Suprapubic skin (tissue), 4 donors: ENCODE measurements around the gene MAML2. TPM values are rescaled to one million over a fixed set of nuclear protein-coding genes. Genes with fewer than 3 reads are reported as not detected.

Experiments used
- DNase-seq, 2 donors: peaks; one replicate each; pipeline ENCODE4 v3.0.0-alpha.2; 2019; ENCODE audit warnings: low spot score in 2 of 2
- H3K27ac ChIP-seq: fragments of 200-600 bp; sonication (generic); one replicate; pipeline ENCODE4 v1.5.1; 2019
- H3K27me3 ChIP-seq: fragments of 200-600 bp; sonication (generic); one replicate; pipeline ENCODE4 v1.5.1; 2019
- H3K36me3 ChIP-seq: fragments of 200-600 bp; sonication (generic); one replicate; pipeline ENCODE4 v1.5.1; 2019
- H3K4me1 ChIP-seq: fragments of 200-600 bp; sonication (generic); one replicate; pipeline ENCODE4 v1.5.1; 2019
- H3K4me3 ChIP-seq: fragments of 200-600 bp; sonication (generic); one replicate; pipeline ENCODE4 v1.5.1; 2019; ENCODE audit warnings: mild to moderate bottlenecking
- H3K9me3 ChIP-seq: fragments of 200-600 bp; sonication (generic); one replicate; pipeline ENCODE4 v1.5.1; 2019
- EP300 ChIP-seq: sonication (generic); formaldehyde crosslinking; IDR thresholded peaks from one replicate; pipeline ENCODE4 v1.6.1; 2017; ENCODE audit warnings: antibody characterized with exemption
- POLR2A ChIP-seq, 2 donors: fragments of 450-650 bp; IDR thresholded peaks; one replicate each; pipeline ENCODE4 v1.6.1; 2017; ENCODE audit warnings: antibody characterized with exemption in 2 of 2, mild to moderate bottlenecking in 2 of 2, moderate library complexity in 2 of 2
- POLR2AphosphoS5 ChIP-seq, 3 donors: sonication (generic); formaldehyde crosslinking; IDR thresholded peaks; one replicate each; pipeline ENCODE4 v1.6.1; 2017; ENCODE audit warnings: antibody characterized with exemption in 3 of 3
- WGBS: methylation state at CpG from one replicate; pipeline ENCODE4 v1.1.5; 2018; 5-methylcytosine and 5-hydroxymethylcytosine counted together
- total RNA-seq, 4 donors: library from RNA; depleted of rRNA; stranded (reverse); fragments of >200 nt; gene quantifications; one replicate each; pipeline ENCODE4 v1.1.0, GENCODE V29; 2016
- TF ChIP-seq, protein P1 (sequence below), 2 donors: fragments of 200-600 bp in 1 of 2; fragments of 450-650 bp in 1 of 2; sonication (generic) in 1 of 2; IDR thresholded peaks; one replicate each; pipeline ENCODE4 v1.5.1; 2016 to 2019; ENCODE audit warnings: antibody characterized with exemption in 2 of 2, mild to moderate bottlenecking in 1 of 2, moderate library complexity in 1 of 2

MAML2 gene
- total RNA-seq, 4 donors from 2014 or later, result 24.9 to 44.4 (median 30.9) TPM

DNA sequence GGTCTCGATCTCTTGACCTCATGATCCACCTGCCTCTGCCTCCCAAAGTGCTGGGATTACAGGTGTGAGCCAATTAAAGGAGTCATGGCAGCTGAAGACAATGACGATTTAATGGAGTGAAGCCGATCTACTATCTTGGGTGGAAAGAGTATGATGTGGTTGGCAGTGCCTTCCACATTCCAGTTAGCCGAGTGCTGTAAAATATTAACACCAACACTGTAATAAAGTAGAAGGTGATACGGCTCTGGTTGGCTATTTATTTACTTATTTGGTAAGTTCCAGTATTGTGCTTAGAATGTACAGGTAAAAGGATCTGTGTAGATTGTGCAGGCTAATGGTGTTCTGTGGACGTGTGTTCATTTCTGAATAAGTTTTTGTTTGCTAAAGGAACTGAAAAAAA is 269.5 kb downstream of the MAML2 start:
- no peak overlapping the region for H3K4me3 ChIP-seq
- no peaks in the 10 kb centered on the region for H3K27me3 ChIP-seq
- no peak overlapping the region for H3K27ac ChIP-seq
- H3K36me3 ChIP-seq, result no peaks in the 10 kb centered on the region
- TF ChIP-seq POLR2AphosphoS5 (IDR thresholded peaks at IDR 0.05), result no peak
- WGBS, result 96% methylated on average over 6 of the region's 6 CpGs
- peaks cover 33% of the 10 kb centered on the region for H3K4me1 ChIP-seq
- H3K9me3 ChIP-seq, result no peaks in the 10 kb centered on the region
- DNase-seq, result no peak

- H3K4me1 ChIP-seq, result peaks cover 39% of the 10 kb centered on the region
- no peaks in the 10 kb centered on the region for H3K9me3 ChIP-seq
- no peaks in the 10 kb centered on the region for H3K27me3 ChIP-seq
- WGBS, result 91% methylated on average over 7 of the region's 7 CpGs
- DNase-seq, result no peak
- no peaks in the 10 kb centered on the region for H3K36me3 ChIP-seq
- no peak overlapping the region for H3K27ac ChIP-seq
- no peak overlapping the region for H3K4me3 ChIP-seq
- TF ChIP-seq, protein P1, sequence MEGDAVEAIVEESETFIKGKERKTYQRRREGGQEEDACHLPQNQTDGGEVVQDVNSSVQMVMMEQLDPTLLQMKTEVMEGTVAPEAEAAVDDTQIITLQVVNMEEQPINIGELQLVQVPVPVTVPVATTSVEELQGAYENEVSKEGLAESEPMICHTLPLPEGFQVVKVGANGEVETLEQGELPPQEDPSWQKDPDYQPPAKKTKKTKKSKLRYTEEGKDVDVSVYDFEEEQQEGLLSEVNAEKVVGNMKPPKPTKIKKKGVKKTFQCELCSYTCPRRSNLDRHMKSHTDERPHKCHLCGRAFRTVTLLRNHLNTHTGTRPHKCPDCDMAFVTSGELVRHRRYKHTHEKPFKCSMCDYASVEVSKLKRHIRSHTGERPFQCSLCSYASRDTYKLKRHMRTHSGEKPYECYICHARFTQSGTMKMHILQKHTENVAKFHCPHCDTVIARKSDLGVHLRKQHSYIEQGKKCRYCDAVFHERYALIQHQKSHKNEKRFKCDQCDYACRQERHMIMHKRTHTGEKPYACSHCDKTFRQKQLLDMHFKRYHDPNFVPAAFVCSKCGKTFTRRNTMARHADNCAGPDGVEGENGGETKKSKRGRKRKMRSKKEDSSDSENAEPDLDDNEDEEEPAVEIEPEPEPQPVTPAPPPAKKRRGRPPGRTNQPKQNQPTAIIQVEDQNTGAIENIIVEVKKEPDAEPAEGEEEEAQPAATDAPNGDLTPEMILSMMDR (IDR thresholded peaks at IDR 0.05), result no peak
- TF ChIP-seq EP300 (no peak), POLR2A (IDR thresholded peaks at IDR 0.05) (no peak), POLR2AphosphoS5 (IDR thresholded peaks at IDR 0.05) (no peak)
Observed at GRCh38 chr11:96072592-96072991, 270.4 kb downstream of the MAML2 start.

- no peaks in the 10 kb centered on the region for H3K36me3 ChIP-seq
- no peak overlapping the region for H3K4me3 ChIP-seq
- H3K27me3 ChIP-seq, result no peaks in the 10 kb centered on the region
- no peak overlapping the region for H3K27ac ChIP-seq
- H3K9me3 ChIP-seq, result no peaks in the 10 kb centered on the region
- 47% methylated on average over 5 of the region's 8 CpGs for WGBS
- H3K4me1 ChIP-seq, result peaks cover 22% of the 10 kb centered on the region
- DNase-seq, result no peak
- no peak for TF ChIP-seq EP300
- TF ChIP-seq, protein P1 (IDR thresholded peaks at IDR 0.05), result no peak
Observed at GRCh38 chr11:96070453-96070852, 272.5 kb downstream of the MAML2 start.

GRCh38 chr11:96067160-96067559 is 275.8 kb downstream of the MAML2 start:
- H3K27me3 ChIP-seq, result no peaks in the 10 kb centered on the region
- TF ChIP-seq, protein P1 (IDR thresholded peaks at IDR 0.05), result no peak
- TF ChIP-seq POLR2A (IDR thresholded peaks at IDR 0.05) (no peak), POLR2AphosphoS5 (IDR thresholded peaks at IDR 0.05) (no peak), EP300 (no peak)
- no peak for DNase-seq
- no peaks in the 10 kb centered on the region for H3K36me3 ChIP-seq
- H3K27ac ChIP-seq, result peak overlapping the region; percentile 5
- H3K4me1 ChIP-seq, result peaks cover 22% of the 10 kb centered on the region
- no peak overlapping the region for H3K4me3 ChIP-seq
- WGBS, result 76% methylated on average over 3 of the region's 3 CpGs
- H3K9me3 ChIP-seq, result no peaks in the 10 kb centered on the region

- Histone ChIP-seq H3K4me3 (no peak overlapping the region), H3K27me3 (no peaks in the 10 kb centered on the region), H3K36me3 (no peaks in the 10 kb centered on the region), H3K4me1 (peaks cover 37% of the 10 kb centered on the region), H3K27ac (no peak overlapping the region), H3K9me3 (no peaks in the 10 kb centered on the region)
- TF ChIP-seq POLR2AphosphoS5 (IDR thresholded peaks at IDR 0.05) (no peak), POLR2A (IDR thresholded peaks at IDR 0.05) (no peak), EP300 (no peak)
- TF ChIP-seq, protein P1 (IDR thresholded peaks at IDR 0.05), result no peak
- DNase-seq, result no peak
- 57% methylated on average over 3 of the region's 3 CpGs for WGBS
Observed at GRCh38 chr11:96065379-96065778, 277.6 kb downstream of the MAML2 start.

GRCh38 chr11:96063886-96064285 is 279.1 kb downstream of the MAML2 start:
- no peaks in the 10 kb centered on the region for H3K27me3 ChIP-seq
- no peak for DNase-seq
- TF ChIP-seq, protein P1 (IDR thresholded peaks at IDR 0.05), result no peak
- TF ChIP-seq POLR2A (IDR thresholded peaks at IDR 0.05) (no peak), EP300 (no peak)
- H3K36me3 ChIP-seq, result no peaks in the 10 kb centered on the region
- H3K4me1 ChIP-seq, result peaks cover 34% of the 10 kb centered on the region
- WGBS, result 97% methylated on average over 2 of the region's 2 CpGs
- H3K27ac ChIP-seq, result no peak overlapping the region
- no peaks in the 10 kb centered on the region for H3K9me3 ChIP-seq
- no peak overlapping the region for H3K4me3 ChIP-seq
